K562 (cell line): ENCODE measurements around the gene NRM. TPM values are rescaled to one million over a fixed set of nuclear protein-coding genes. Genes with fewer than 3 reads are reported as not detected.

ENCODE experiments used
- ATF4 ChIP-seq: fragments of 450-650 bp; formaldehyde crosslinking; IDR thresholded peaks from 2 replicates; pipeline ENCODE4 v1.4.0; 2022; ENCODE audit warnings: mild to moderate bottlenecking, moderate library complexity
- BCL6 ChIP-seq: fragments of 250-450 bp; sonication (Bioruptor Pico); IDR thresholded peaks from 2 replicates; pipeline ENCODE4 v1.4.0; 2020
- CBFB ChIP-seq: sonication (generic); formaldehyde crosslinking; IDR thresholded peaks from 2 replicates; pipeline ENCODE4 v1.4.0; 2020; ENCODE audit warnings: mild to moderate bottlenecking, missing genetic modification reagents
- E2F6 ChIP-seq, 2 experiments: IDR thresholded peaks; 2 replicates each; pipeline ENCODE4 v1.6.1; 2011; ENCODE audit warnings: borderline replicate concordance in 1 of 2, control low read depth in 1 of 2, low read depth in 1 of 2, low read length in 1 of 2, mild to moderate bottlenecking in 1 of 2, mixed read lengths in 1 of 2, moderate library complexity in 1 of 2; ENCODE audit not compliant: insufficient read depth in 1 of 2, insufficient read length in 1 of 2, poor library complexity in 1 of 2, severe bottlenecking in 1 of 2; ENCODE audit errors: extremely low read depth in 1 of 2
- FUS ChIP-seq: fragments of 200-400 bp; formaldehyde crosslinking; optimal IDR thresholded peaks from 2 replicates; pipeline ENCODE3; 2017; ENCODE audit warnings: low read depth, low read length
- KDM1A ChIP-seq, 2 experiments: fragments of 450-650 bp; IDR thresholded peaks; 2 replicates each; pipeline ENCODE4 v1.6.1; 2016; ENCODE audit warnings: mild to moderate bottlenecking in 2 of 2
- L3MBTL2 ChIP-seq: fragments of 450-650 bp; IDR thresholded peaks from 2 replicates; pipeline ENCODE4 v1.6.1; 2016; ENCODE audit warnings: mild to moderate bottlenecking, moderate library complexity
- NCOR1 ChIP-seq: fragments of 450-650 bp; IDR thresholded peaks from 2 replicates; pipeline ENCODE4 v1.6.1; 2016; ENCODE audit warnings: mild to moderate bottlenecking, moderate library complexity
- PATZ1 ChIP-seq: fragments of 250-450 bp; sonication (Bioruptor Pico); IDR thresholded peaks from 2 replicates; pipeline ENCODE4 v1.5.0; 2020; ENCODE audit warnings: mild to moderate bottlenecking, borderline replicate concordance
- POLR2G ChIP-seq: fragments of 200-400 bp; formaldehyde crosslinking; IDR thresholded peaks from 2 replicates; pipeline ENCODE4 v1.6.1; 2017; ENCODE audit warnings: low read depth, mild to moderate bottlenecking, antibody characterized with exemption, low read length, moderate library complexity
- SIRT6 ChIP-seq: IDR thresholded peaks from one replicate; pipeline ENCODE4 v1.6.1; 2012; ENCODE audit warnings: low read depth, mild to moderate bottlenecking, control low read depth, inconsistent platforms, low read length, moderate library complexity
- TBL1XR1 ChIP-seq, 2 experiments: IDR thresholded peaks; 2 replicates each; pipeline ENCODE4 v1.6.1; 2012; ENCODE audit warnings: improper control_type of control experiment in 2 of 2, low read length in 2 of 2, mild to moderate bottlenecking in 1 of 2
- ZNF140 ChIP-seq: fragments of 250-450 bp; sonication (Bioruptor Pico); IDR thresholded peaks from 2 replicates; pipeline ENCODE4 v1.8.0; 2021; ENCODE audit warnings: moderate library complexity, mild to moderate bottlenecking, inconsistent platforms
- ZNF23 ChIP-seq: fragments of 250-450 bp; sonication (Bioruptor Pico); IDR thresholded peaks from 2 replicates; pipeline ENCODE4 v1.4.0; 2020; ENCODE audit warnings: mild to moderate bottlenecking
- ZNF3 ChIP-seq: fragments of 250-450 bp; sonication (Bioruptor Pico); IDR thresholded peaks from 2 replicates; pipeline ENCODE4 v1.5.0; 2021; ENCODE audit warnings: mild to moderate bottlenecking, moderate library complexity
- ZNF444 ChIP-seq: fragments of 250-450 bp; sonication (Bioruptor Pico); IDR thresholded peaks from 2 replicates; pipeline ENCODE4 v1.4.0; 2020; ENCODE audit warnings: mild to moderate bottlenecking, moderate library complexity
- ZNF511 ChIP-seq: sonication (generic); formaldehyde crosslinking; IDR thresholded peaks from 2 replicates; pipeline ENCODE4 v1.8.0; 2022; ENCODE audit warnings: mild to moderate bottlenecking, missing genetic modification reagents
- ZNF512 ChIP-seq: IDR thresholded peaks from 2 replicates; pipeline ENCODE4 v1.6.1; 2016; ENCODE audit warnings: missing genetic modification characterization, missing compliant biosample characterization
- ZNF644 ChIP-seq: fragments of 200-800 bp; sonication (Bioruptor generic); IDR thresholded peaks from 2 replicates; pipeline ENCODE4 v1.6.1; 2016; ENCODE audit warnings: low read depth, missing genetic modification characterization, missing compliant biosample characterization
- ZNF655 ChIP-seq: fragments of 250-450 bp; sonication (Bioruptor Pico); IDR thresholded peaks from 2 replicates; pipeline ENCODE4 v1.5.0; 2021
- polyA plus RNA-seq, 8 experiments: library from polyadenylated mRNA; depleted of rRNA in 4 of 8; stranded (reverse) in 5 of 8; unstranded in 3 of 8; fragments of >200 nt; fragmentation: Nextera tagmentation in 2 of 8; fragmentation: Illumina TruSeq in 1 of 8; extraction: Ambion mirVana in 2 of 8; extraction: Trizol in 1 of 8; gene quantifications; 2 replicates each; pipeline versions ENCODE4 v1.2.1 to v1.2.3, GENCODE V29; 2011 to 2014; ENCODE audit warnings: inconsistent platforms in 1 of 8, missing spikeins in 1 of 8
- total RNA-seq, 7 experiments: library from RNA; depleted of rRNA in 6 of 7; stranded (reverse); fragments of >200 nt in 6 of 7; fragmentation: Illumina TruSeq in 2 of 7; extraction: Trizol in 2 of 7; gene quantifications; 2 replicates each; pipeline versions ENCODE4 v1.2.1 to v1.2.3, GENCODE V29; 2011 to 2021; ENCODE audit warnings: low replicate concordance in 1 of 7

Gene NRM
- total and polyA plus RNA-seq, 9 of the 15 experiments (the other 6 are each of a cell fraction or from before 2014, with no cell fraction given), result 9.7 to 58.2 (median 18.1) TPM

GRCh38 chr6:30721198-30722024, 30.6 kb upstream of the NRM start (continued):
- TF ChIP-seq ATF4 (CRISPR knock-in tag) (peak; percentile 56), NCOR1 (0 out of 2 replicates have a peak, but pooled peaks have one; percentile 8), POLR2G (peak; percentile 81), SIRT6 (no peak), ZNF3 (no peak), PATZ1 (CRISPR knock-in tag) (no peak; the same call in 1 of the 2 replicates), ZNF655 (CRISPR knock-in tag) (no peak), L3MBTL2 (peak; percentile 47; the same call in 1 of the 2 replicates), ZNF644 (tag) (no peak), CBFB (CRISPR knock-in tag) (peak; percentile 86; the same call in 1 of the 2 replicates), ZNF140 (CRISPR knock-in tag) (no peak), TBL1XR1 (IDR thresholded peaks at IDR 0.05; ENCODE audit: low read length in 2 of 2) (no peak), FUS (peak; percentile 94), ZNF23 (CRISPR knock-in tag) (peak; percentile 60; the same call in 1 of the 2 replicates), ZNF512 (no peak), E2F6 (IDR thresholded peaks at IDR 0.05; ENCODE audit: borderline replicate concordance in 1 of 2, extremely low read depth in 1 of 2, insufficient read depth in 1 of 2, insufficient read length in 1 of 2, low read depth in 1 of 2, low read length in 1 of 2, poor library complexity in 1 of 2, severe bottlenecking in 1 of 2) (peak; percentile 29 to 85), ZNF444 (CRISPR knock-in tag) (peak; percentile 75; the same call in 1 of the 2 replicates), BCL6 (CRISPR knock-in tag) (no peak), ZNF511 (CRISPR knock-in tag) (peak; percentile 50; the same call in 1 of the 2 replicates), KDM1A (IDR thresholded peaks at IDR 0.05) (no peak)
